H1 (cell line): ENCODE results near the gene MYO1D. TPM values are rescaled to one million over a fixed set of nuclear protein-coding genes. Genes with fewer than 3 reads are reported as not detected.

Experiments
- BRCA1 ChIP-seq: IDR thresholded peaks from 2 replicates; pipeline ENCODE4 v1.6.1; 2012; ENCODE audit warnings: low read depth, low read length, improper control_type of control experiment
- CHD1 ChIP-seq: IDR thresholded peaks from 2 replicates; pipeline ENCODE4 v1.6.1; 2012; ENCODE audit warnings: low read depth, low read length, improper control_type of control experiment
- HDAC6 ChIP-seq: IDR thresholded peaks from one replicate; pipeline ENCODE4 v1.7.1; 2012; ENCODE audit warnings: low read depth, mild to moderate bottlenecking, inconsistent platforms, low read length, moderate library complexity
- KDM4A ChIP-seq: IDR thresholded peaks from one replicate; pipeline ENCODE4 v1.7.1; 2012; ENCODE audit warnings: low read depth, mild to moderate bottlenecking, moderate library complexity, low read length, inconsistent platforms; ENCODE audit not compliant: severe bottlenecking
- POU5F1 ChIP-seq: IDR thresholded peaks from 2 replicates; pipeline ENCODE4 v1.6.1; 2011; ENCODE audit warnings: low read depth, mild to moderate bottlenecking, low read length, moderate library complexity
- RFX5 ChIP-seq: IDR thresholded peaks from 2 replicates; pipeline ENCODE4 v1.6.1; 2011; ENCODE audit warnings: low read depth, low read length, improper control_type of control experiment, borderline replicate concordance
- SP2 ChIP-seq: IDR thresholded peaks from 2 replicates; pipeline ENCODE4 v1.6.1; 2012; ENCODE audit warnings: mild to moderate bottlenecking, low read length, inconsistent platforms
- polyA plus RNA-seq, 7 experiments: library from polyadenylated mRNA; depleted of rRNA in 3 of 7; stranded (reverse) in 5 of 7; unstranded in 2 of 7; fragments of >200 nt in 5 of 7; fragments of 200-250 nt in 2 of 7; gene quantifications; 1 replicate in 5 of 7; 2 replicates in 1 of 7; 4 replicates in 1 of 7; pipeline versions ENCODE4 v1.2.1 to v1.2.3, GENCODE V29; 2011 to 2013; ENCODE audit warnings: missing spikeins in 2 of 7, mixed read lengths in 2 of 7
- total RNA-seq: library from RNA; stranded (reverse); fragmentation: NEBNext Ultra II Directional; extraction: Animal tissue kit (Norgen Biotek cat#: 25700); gene quantifications from 2 replicates; pipeline ENCODE4 v1.2.1, GENCODE V29; 2021
- TF ChIP-seq, protein P1 (sequence below): fragments of 300-600 bp; sonication (generic); IDR thresholded peaks from 2 replicates; pipeline ENCODE4 v1.7.1; 2012; ENCODE audit warnings: low read length, moderate library complexity, mild to moderate bottlenecking, inconsistent platforms; ENCODE audit not compliant: insufficient replicate concordance

MYO1D gene
- total and polyA plus RNA-seq, 2 of the 8 experiments (the other 6 are each of a cell fraction or from before 2014, with no cell fraction given) = 6.5 to 25.4 TPM

DNA sequence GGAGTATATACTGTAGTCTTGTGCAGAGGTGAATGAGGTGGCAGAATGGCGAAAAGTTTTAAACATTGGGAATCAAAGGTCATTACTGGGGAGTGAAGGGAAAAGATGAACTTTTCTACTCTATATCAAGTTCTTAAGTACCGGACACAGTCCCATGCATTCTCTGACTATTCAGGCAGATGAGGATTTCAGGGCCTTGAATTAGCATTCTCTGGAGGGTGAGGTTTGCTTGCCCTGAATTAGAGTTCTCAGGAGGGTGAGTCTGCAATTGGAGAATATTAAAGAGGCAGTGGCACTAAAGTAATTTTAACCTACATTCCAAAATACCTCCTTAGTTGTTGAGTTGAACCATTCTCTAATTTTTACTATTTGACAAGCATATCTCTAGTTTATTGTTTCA lies 423.6 kb downstream of the MYO1D start (continued):
- TF ChIP-seq POU5F1 (no peak), RFX5 (no peak), HDAC6 (no peak), CHD1 (no peak), BRCA1 (no peak), KDM4A (no peak), SP2 (no peak)
- TF ChIP-seq, protein P1, sequence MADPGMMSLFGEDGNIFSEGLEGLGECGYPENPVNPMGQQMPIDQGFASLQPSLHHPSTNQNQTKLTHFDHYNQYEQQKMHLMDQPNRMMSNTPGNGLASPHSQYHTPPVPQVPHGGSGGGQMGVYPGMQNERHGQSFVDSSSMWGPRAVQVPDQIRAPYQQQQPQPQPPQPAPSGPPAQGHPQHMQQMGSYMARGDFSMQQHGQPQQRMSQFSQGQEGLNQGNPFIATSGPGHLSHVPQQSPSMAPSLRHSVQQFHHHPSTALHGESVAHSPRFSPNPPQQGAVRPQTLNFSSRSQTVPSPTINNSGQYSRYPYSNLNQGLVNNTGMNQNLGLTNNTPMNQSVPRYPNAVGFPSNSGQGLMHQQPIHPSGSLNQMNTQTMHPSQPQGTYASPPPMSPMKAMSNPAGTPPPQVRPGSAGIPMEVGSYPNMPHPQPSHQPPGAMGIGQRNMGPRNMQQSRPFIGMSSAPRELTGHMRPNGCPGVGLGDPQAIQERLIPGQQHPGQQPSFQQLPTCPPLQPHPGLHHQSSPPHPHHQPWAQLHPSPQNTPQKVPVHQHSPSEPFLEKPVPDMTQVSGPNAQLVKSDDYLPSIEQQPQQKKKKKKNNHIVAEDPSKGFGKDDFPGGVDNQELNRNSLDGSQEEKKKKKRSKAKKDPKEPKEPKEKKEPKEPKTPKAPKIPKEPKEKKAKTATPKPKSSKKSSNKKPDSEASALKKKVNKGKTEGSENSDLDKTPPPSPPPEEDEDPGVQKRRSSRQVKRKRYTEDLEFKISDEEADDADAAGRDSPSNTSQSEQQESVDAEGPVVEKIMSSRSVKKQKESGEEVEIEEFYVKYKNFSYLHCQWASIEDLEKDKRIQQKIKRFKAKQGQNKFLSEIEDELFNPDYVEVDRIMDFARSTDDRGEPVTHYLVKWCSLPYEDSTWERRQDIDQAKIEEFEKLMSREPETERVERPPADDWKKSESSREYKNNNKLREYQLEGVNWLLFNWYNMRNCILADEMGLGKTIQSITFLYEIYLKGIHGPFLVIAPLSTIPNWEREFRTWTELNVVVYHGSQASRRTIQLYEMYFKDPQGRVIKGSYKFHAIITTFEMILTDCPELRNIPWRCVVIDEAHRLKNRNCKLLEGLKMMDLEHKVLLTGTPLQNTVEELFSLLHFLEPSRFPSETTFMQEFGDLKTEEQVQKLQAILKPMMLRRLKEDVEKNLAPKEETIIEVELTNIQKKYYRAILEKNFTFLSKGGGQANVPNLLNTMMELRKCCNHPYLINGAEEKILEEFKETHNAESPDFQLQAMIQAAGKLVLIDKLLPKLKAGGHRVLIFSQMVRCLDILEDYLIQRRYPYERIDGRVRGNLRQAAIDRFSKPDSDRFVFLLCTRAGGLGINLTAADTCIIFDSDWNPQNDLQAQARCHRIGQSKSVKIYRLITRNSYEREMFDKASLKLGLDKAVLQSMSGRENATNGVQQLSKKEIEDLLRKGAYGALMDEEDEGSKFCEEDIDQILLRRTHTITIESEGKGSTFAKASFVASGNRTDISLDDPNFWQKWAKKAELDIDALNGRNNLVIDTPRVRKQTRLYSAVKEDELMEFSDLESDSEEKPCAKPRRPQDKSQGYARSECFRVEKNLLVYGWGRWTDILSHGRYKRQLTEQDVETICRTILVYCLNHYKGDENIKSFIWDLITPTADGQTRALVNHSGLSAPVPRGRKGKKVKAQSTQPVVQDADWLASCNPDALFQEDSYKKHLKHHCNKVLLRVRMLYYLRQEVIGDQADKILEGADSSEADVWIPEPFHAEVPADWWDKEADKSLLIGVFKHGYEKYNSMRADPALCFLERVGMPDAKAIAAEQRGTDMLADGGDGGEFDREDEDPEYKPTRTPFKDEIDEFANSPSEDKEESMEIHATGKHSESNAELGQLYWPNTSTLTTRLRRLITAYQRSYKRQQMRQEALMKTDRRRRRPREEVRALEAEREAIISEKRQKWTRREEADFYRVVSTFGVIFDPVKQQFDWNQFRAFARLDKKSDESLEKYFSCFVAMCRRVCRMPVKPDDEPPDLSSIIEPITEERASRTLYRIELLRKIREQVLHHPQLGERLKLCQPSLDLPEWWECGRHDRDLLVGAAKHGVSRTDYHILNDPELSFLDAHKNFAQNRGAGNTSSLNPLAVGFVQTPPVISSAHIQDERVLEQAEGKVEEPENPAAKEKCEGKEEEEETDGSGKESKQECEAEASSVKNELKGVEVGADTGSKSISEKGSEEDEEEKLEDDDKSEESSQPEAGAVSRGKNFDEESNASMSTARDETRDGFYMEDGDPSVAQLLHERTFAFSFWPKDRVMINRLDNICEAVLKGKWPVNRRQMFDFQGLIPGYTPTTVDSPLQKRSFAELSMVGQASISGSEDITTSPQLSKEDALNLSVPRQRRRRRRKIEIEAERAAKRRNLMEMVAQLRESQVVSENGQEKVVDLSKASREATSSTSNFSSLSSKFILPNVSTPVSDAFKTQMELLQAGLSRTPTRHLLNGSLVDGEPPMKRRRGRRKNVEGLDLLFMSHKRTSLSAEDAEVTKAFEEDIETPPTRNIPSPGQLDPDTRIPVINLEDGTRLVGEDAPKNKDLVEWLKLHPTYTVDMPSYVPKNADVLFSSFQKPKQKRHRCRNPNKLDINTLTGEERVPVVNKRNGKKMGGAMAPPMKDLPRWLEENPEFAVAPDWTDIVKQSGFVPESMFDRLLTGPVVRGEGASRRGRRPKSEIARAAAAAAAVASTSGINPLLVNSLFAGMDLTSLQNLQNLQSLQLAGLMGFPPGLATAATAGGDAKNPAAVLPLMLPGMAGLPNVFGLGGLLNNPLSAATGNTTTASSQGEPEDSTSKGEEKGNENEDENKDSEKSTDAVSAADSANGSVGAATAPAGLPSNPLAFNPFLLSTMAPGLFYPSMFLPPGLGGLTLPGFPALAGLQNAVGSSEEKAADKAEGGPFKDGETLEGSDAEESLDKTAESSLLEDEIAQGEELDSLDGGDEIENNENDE = no peak
